ENCODE data around the gene CHIA.

CHIA gene

DNA sequence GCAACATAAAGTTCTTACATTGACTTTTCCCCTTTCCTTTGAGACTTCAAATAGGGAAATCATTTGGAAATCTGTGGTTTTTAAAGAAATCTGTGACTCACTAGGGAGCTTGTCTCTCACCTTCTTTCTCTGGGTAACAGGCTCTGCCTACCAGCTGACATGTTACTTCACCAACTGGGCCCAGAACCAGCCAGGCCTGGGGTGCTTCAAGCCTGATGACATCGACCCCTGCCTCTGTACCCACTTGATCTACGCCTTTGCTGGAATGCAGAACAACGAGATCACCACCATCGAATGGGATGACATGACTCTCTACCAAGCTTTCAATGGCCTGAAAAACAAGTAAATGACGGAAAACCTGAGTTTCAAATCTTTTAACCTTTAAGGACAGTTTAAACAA lies 9.2 kb upstream of the CHIA start:
- DNase-seq (ENCODE audit: low read depth): no peak
- TF ChIP-seq, protein P1, sequence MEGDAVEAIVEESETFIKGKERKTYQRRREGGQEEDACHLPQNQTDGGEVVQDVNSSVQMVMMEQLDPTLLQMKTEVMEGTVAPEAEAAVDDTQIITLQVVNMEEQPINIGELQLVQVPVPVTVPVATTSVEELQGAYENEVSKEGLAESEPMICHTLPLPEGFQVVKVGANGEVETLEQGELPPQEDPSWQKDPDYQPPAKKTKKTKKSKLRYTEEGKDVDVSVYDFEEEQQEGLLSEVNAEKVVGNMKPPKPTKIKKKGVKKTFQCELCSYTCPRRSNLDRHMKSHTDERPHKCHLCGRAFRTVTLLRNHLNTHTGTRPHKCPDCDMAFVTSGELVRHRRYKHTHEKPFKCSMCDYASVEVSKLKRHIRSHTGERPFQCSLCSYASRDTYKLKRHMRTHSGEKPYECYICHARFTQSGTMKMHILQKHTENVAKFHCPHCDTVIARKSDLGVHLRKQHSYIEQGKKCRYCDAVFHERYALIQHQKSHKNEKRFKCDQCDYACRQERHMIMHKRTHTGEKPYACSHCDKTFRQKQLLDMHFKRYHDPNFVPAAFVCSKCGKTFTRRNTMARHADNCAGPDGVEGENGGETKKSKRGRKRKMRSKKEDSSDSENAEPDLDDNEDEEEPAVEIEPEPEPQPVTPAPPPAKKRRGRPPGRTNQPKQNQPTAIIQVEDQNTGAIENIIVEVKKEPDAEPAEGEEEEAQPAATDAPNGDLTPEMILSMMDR (conservative IDR thresholded peaks at IDR 0.05; ENCODE audit: low read depth, low read length): no peak
- no peak overlapping the region for H3K4me3 ChIP-seq (ENCODE audit: low read depth, low read length)

DNA sequence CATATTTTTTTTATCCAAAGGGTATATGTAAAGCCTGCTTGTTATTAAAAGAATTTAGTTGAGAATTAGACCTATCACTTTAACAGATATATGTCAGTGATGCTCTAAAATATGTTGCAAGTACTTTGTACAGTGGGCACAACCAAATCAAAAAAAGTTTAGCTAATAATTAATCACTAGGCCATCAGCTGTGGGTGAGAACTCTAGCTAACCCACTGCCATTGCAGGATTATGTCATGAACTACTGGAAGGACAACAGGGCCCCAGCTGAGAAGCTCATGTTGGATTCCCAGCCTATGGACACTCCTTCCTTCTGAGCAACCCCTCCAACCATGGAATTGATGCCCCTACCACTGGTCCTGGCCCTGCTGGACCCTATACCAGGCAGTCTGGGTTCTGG lies 6.8 kb upstream of the CHIA start:
- H3K4me3 ChIP-seq (ENCODE audit: low read depth, low read length): no peak overlapping the region
- no peak for DNase-seq (ENCODE audit: low read depth)
- TF ChIP-seq, protein P1 (conservative IDR thresholded peaks at IDR 0.05; ENCODE audit: low read depth, low read length): no peak

DNA sequence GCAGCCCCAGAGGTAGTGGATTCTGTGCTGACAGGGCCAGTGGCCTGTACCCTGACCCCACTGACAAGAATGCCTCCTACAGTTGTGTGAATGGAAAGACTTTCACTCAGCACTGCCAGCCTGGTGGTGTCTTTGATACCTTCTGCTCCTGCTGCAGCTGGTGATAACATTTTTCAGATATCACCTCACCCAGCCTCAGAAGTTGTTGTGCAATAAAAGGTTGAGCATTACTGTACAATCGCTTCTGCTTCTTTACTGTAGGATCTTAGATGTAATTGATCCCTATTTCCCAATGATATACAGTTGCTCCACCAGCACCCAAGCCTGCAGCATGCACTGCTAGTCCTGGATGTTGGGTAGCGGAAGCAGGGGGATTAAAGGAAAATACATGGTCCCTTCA lies 4.8 kb upstream of the CHIA start:
- no peak for DNase-seq (ENCODE audit: low read depth)
- TF ChIP-seq, protein P1 (conservative IDR thresholded peaks at IDR 0.05; ENCODE audit: low read depth, low read length): no peak
- H3K4me3 ChIP-seq (ENCODE audit: low read depth, low read length): no peak overlapping the region

DNA sequence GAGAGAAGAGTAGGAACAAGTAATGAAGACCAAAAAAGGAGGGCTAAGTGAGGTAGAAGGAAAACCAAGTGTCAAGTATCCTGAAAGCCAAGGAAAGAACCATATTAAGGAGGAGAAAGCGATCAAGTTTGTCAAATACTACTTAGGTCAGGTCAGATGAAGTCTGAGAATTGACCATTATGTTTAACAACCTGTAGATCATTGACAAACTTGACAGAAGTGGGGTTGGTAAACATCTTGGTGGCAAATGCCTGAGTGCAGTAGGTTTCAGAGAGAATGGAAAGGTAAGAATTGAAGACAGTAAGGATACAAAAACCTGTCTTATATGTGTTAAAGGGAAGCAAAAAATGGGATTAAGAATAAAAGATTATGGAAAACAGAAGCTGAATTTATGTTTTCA lies 3.7 kb upstream of the CHIA start:
- no peak for DNase-seq (ENCODE audit: low read depth)
- no peak overlapping the region for H3K4me3 ChIP-seq (ENCODE audit: low read depth, low read length)
- TF ChIP-seq, protein P1 (conservative IDR thresholded peaks at IDR 0.05; ENCODE audit: low read depth, low read length): no peak

DNA sequence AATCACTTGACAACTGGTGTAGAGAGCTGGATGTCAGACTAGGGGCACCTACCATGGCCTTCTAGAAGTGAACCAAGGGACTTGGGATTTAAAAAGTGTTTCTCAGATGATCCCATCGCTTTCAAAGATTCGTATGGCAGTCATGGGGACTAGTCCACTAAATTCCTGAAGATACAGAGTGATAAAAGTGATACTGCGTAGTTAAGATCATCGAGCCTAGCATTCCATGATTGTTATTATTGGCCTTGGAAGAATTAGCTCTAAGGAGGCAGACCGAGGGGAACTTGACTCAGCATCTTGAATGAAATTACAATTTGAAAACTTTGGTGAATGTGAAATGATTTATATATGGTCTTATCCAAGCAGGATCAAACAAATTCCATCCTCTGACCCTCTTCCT lies 1.3 kb upstream of the CHIA start:
- DNase-seq (ENCODE audit: low read depth): no peak
- no peak overlapping the region for H3K4me3 ChIP-seq (ENCODE audit: low read depth, low read length)
- TF ChIP-seq, protein P1 (conservative IDR thresholded peaks at IDR 0.05; ENCODE audit: low read depth, low read length): no peak

DNA sequence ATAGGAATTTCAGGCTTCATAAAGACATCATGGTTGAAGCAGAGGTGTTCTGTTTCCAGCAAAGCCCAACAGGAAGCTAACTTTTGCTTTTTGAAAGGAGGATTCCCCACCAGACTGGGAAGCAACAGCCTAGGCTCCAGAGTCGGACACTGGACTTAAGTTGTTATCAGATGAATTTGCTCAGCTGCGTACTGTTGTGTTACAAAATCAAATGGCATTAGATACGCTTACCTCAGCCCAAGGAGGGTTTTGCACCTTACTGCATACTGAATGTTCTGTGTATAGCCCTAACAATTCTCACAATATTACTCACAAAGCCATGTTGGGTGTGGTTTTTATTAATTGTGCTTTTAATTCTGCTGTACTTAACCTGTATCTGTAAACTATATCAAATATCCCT lies 547 bp upstream of the CHIA start:
- no peak overlapping the region for H3K4me3 ChIP-seq (ENCODE audit: low read depth, low read length)
- TF ChIP-seq, protein P1 (conservative IDR thresholded peaks at IDR 0.05; ENCODE audit: low read depth, low read length): no peak
- DNase-seq (ENCODE audit: low read depth): no peak

DNA sequence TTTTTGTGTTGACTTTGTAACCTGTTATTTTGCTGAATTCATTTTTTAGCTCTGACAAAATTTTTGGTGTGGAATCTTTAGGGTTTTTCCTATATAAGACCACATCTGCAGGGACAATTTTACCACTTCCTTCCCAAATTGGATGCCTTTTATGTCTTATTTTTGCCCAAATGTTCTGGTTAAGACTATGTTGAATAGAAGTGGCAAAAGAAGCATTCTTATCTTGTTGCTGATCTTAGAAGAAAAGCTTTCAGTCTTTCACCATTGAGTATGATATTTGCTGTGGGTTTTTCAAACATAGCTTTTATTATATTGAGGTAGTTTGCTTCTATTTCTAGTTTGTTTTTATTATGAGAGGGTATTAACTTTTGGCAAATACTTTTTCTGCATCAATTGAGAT lies 3.7 kb downstream of the CHIA start:
- TF ChIP-seq, protein P1 (conservative IDR thresholded peaks at IDR 0.05; ENCODE audit: low read depth, low read length): no peak
- H3K4me3 ChIP-seq (ENCODE audit: low read depth, low read length): no peak overlapping the region
- DNase-seq (ENCODE audit: low read depth): no peak

Data from choroid plexus epithelial cell (primary cell).